Activated T-cell treated with anti-CD3 and anti-CD28 coated beads, Interleukin-2, amount 50 U/mL, for 4 hours (primary cell): ENCODE measurements around the gene ST6GALNAC3. TPM values are rescaled to one million over a fixed set of nuclear protein-coding genes. Genes with fewer than 3 reads are reported as not detected.

Experiments
- ATAC-seq, 2 donors: fragments of 200-7000 bp; cut with Tn5 transposase; one replicate each; pipeline ENCODE4 v1.10.0; 2021
- DNase-seq: peaks from one replicate; pipeline ENCODE4 v3.0.0-alpha.2; 2020
- H3K27me3 Mint-ChIP-seq: one replicate; pipeline ENCODE4 v1.8.0; 2021; ENCODE audit warnings: low read depth, mixed read lengths
- H3K36me3 Mint-ChIP-seq: one replicate; pipeline ENCODE4 v1.8.0; 2022; ENCODE audit warnings: mixed read lengths; ENCODE audit not compliant: insufficient read depth
- H3K4me1 Mint-ChIP-seq: one replicate; pipeline ENCODE4 v1.8.0; 2021; ENCODE audit warnings: low read depth, mixed read lengths
- H3K4me3 Mint-ChIP-seq: one replicate; pipeline ENCODE4 v1.8.0; 2021; ENCODE audit warnings: mild to moderate bottlenecking, moderate library complexity, mixed read lengths
- H3K9me3 Mint-ChIP-seq: one replicate; pipeline ENCODE4 v1.8.0; 2021; ENCODE audit warnings: mixed read lengths
- total RNA-seq, 3 donors: library from RNA; stranded (reverse); gene quantifications; one replicate each; pipeline ENCODE4 v1.2.1, GENCODE V29; 2021

The ST6GALNAC3 gene
- total RNA-seq, 3 donors from 2014 or later, result 0.24 to 0.73 (median 0.53) TPM

DNA sequence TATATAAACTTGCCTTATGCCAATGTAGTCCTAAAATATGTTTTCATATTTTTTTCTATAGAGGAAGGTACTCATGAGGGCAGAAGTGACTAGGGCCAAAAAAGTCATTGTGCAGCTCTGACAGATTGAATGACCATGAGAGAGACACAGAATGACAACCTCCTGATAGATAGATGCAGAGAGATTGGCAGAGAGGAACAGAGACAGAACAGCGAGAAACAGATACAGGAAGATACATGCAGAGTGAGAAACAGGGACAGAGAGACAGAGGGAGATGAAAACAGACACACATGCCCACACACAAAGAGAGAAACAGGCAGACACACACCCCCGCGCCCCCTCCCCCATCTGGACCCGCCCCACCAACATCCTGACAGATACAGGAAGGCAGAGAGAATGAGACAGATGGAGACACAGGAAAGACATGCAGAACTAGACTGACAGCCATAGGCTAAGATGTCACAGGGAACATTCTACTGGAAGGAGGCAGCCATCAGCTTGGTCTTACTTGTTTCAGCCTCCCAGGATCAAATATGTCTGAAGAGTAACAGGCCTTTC lies 211.1 kb downstream of the ST6GALNAC3 start:
- DNase-seq (peak; percentile 23), ATAC-seq (peak in 1 of 2 donors; percentile 29)
- no peaks in the 10 kb centered on the region for H3K27me3 Mint-ChIP-seq
- H3K4me1 Mint-ChIP-seq, result peaks cover 44% of the 10 kb centered on the region
- no peak overlapping the region for H3K4me3 Mint-ChIP-seq
- no peaks in the 10 kb centered on the region for H3K36me3 Mint-ChIP-seq
- H3K9me3 Mint-ChIP-seq, result no peaks in the 10 kb centered on the region

- no peaks in the 10 kb centered on the region for H3K36me3 Mint-ChIP-seq
- H3K4me1 Mint-ChIP-seq, result peaks cover 58% of the 10 kb centered on the region
- H3K27me3 Mint-ChIP-seq, result no peaks in the 10 kb centered on the region
- H3K4me3 Mint-ChIP-seq, result no peak overlapping the region
- H3K9me3 Mint-ChIP-seq, result no peaks in the 10 kb centered on the region
- no peak for ATAC-seq
- no peak for DNase-seq
Observed at GRCh38 chr1:76287917-76288316, 213.4 kb downstream of the ST6GALNAC3 start.

DNA sequence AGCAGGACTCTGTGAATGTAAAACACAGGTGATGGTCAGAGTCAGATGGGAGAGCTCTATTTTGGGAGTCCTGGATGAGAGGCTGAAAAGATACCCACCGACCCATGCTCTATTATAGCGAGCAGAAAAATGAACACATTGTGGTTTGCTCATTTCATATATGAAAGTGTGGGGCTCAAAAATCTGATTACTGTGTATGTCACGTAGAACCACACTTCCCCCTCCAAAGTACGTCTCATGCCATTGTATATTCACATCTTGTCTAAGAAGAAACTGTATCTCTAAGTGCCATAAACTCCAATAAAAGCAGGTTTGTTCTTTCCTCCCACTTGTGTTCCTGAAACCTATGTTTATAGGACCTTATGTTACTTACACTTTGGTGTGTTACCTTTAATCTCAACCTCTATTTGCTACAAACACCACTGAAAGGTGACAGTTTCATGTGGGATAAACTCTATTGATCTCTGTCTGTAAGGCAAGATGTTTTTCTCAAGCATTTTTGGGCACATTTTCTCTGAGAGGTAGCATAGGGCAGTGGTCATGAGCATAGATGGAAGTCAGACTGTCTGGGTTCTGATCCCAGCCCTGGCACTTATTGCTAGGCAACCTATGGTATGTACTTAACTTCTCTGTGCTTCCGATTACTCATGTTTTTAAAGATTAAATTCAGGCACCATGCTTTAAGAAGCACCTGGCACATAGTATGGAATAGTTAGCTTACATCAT lies 214.4 kb downstream of the ST6GALNAC3 start:
- peaks cover 68% of the 10 kb centered on the region for H3K4me1 Mint-ChIP-seq
- H3K27me3 Mint-ChIP-seq, result no peaks in the 10 kb centered on the region
- H3K36me3 Mint-ChIP-seq, result no peaks in the 10 kb centered on the region
- ATAC-seq, result peak; percentile 42 to 52
- H3K9me3 Mint-ChIP-seq, result no peaks in the 10 kb centered on the region
- no peak for DNase-seq
- no peak overlapping the region for H3K4me3 Mint-ChIP-seq

GRCh38 chr1:76289692-76290091 lies 215.1 kb downstream of the ST6GALNAC3 start:
- Mint-ChIP-seq H3K9me3 (no peaks in the 10 kb centered on the region), H3K36me3 (no peaks in the 10 kb centered on the region), H3K27me3 (no peaks in the 10 kb centered on the region), H3K4me3 (no peak overlapping the region), H3K4me1 (peaks cover 73% of the 10 kb centered on the region)
- peak; percentile 25 to 35 for ATAC-seq
- no peak for DNase-seq

- Mint-ChIP-seq H3K9me3 (no peaks in the 10 kb centered on the region), H3K4me3 (no peak overlapping the region), H3K4me1 (peaks cover 73% of the 10 kb centered on the region), H3K36me3 (no peaks in the 10 kb centered on the region), H3K27me3 (no peaks in the 10 kb centered on the region)
- DNase-seq (no peak), ATAC-seq (no peak)
Observed at GRCh38 chr1:76290271-76290670, 215.7 kb downstream of the ST6GALNAC3 start.

GRCh38 chr1:76291191-76291590 lies 216.6 kb downstream of the ST6GALNAC3 start:
- H3K27me3 Mint-ChIP-seq, result no peaks in the 10 kb centered on the region
- no peaks in the 10 kb centered on the region for H3K9me3 Mint-ChIP-seq
- no peaks in the 10 kb centered on the region for H3K36me3 Mint-ChIP-seq
- no peak overlapping the region for H3K4me3 Mint-ChIP-seq
- ATAC-seq (no peak), DNase-seq (no peak)
- H3K4me1 Mint-ChIP-seq, result peaks cover 72% of the 10 kb centered on the region

- no peaks in the 10 kb centered on the region for H3K27me3 Mint-ChIP-seq
- peaks cover 72% of the 10 kb centered on the region for H3K4me1 Mint-ChIP-seq
- H3K9me3 Mint-ChIP-seq, result no peaks in the 10 kb centered on the region
- ATAC-seq (no peak), DNase-seq (no peak)
- H3K4me3 Mint-ChIP-seq, result no peak overlapping the region
- no peaks in the 10 kb centered on the region for H3K36me3 Mint-ChIP-seq
Observed at GRCh38 chr1:76291737-76292136, 217.2 kb downstream of the ST6GALNAC3 start.

DNA sequence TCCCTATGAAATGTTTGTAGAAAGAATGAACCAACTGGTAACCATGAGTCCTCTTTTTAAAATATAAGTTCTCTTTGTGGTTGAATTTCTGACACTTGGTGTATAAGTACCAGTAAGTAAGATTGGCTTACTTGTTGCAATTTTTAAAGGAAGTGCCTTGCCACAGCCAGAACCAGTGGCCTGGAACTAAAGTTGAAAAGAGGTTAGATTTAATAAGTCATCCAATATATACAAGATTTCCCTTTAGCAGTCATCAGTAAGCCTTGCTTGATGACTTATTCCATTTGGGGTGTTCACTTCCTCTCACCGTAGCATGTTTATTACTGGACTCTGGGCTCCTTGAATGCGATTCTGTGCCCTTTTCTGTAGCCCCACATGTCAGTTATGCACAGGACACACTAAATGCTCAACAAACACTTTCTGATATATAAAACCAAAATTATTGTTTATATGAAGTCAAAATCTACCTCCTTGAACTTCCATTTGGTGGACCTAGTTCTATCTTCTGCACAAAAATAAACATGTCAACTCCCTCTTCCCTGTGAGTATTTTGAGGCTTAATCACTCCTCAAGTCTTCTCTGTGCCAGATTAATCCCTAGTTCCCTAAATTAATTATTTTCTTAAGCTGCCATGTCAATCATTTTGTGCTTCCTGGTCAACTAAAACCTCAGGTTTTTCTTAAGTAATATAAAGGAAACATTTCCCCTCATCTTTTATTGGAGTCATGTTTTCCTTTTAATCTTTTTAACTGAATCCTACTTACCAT lies 218.1 kb downstream of the ST6GALNAC3 start:
- Mint-ChIP-seq H3K36me3 (no peaks in the 10 kb centered on the region), H3K4me3 (no peak overlapping the region), H3K4me1 (peaks cover 65% of the 10 kb centered on the region), H3K27me3 (no peaks in the 10 kb centered on the region), H3K9me3 (no peaks in the 10 kb centered on the region)
- no peak for DNase-seq
- ATAC-seq, result peak in 1 of 2 donors; percentile 17

- Mint-ChIP-seq H3K27me3 (no peaks in the 10 kb centered on the region), H3K4me1 (peaks cover 62% of the 10 kb centered on the region), H3K9me3 (no peaks in the 10 kb centered on the region), H3K36me3 (no peaks in the 10 kb centered on the region), H3K4me3 (no peak overlapping the region)
- no peak for ATAC-seq
- no peak for DNase-seq
Observed at GRCh38 chr1:76293831-76294230, 219.3 kb downstream of the ST6GALNAC3 start.

DNA sequence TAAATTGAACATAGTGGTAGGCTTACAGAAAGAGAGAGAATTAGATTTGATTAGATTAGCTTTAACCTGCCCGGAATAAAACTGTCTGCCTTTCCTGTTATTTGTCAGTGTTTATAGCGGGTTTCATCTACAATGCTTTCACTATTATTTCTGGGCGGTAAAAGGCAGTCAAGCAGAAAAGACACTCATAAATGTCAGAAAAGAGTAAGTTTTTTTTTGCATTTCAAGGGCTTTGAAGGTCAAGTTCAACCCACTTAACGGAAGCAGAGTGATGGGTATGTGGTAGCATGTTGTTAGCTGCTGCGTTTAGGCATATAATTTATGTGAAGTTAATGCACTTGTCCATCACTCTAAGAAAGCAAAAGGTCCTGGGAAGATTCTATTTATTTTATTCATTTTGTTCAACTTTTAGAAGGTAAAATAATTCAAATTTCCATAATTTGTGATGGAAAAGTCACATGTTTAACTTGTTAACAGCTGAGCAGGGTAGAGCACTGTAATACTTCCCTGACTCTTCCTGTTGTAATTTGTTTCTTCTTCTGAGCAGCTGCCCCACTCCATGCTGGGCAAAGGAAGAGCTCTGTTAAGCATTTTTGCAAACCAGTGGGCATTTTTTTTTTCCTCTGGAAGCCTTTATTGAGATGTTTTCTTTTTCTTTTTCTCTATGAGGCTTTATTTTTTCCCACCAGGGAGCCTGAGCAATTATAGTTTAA lies 220.1 kb downstream of the ST6GALNAC3 start:
- no peak for DNase-seq
- H3K27me3 Mint-ChIP-seq, result no peaks in the 10 kb centered on the region
- peak overlapping the region; percentile 51 for H3K4me3 Mint-ChIP-seq
- H3K36me3 Mint-ChIP-seq, result no peaks in the 10 kb centered on the region
- H3K9me3 Mint-ChIP-seq, result no peaks in the 10 kb centered on the region
- ATAC-seq, result peak; percentile 52 to 75
- peaks cover 57% of the 10 kb centered on the region for H3K4me1 Mint-ChIP-seq

GRCh38 chr1:76298399-76298798 lies 223.9 kb downstream of the ST6GALNAC3 start:
- DNase-seq (no peak), ATAC-seq (no peak)
- no peaks in the 10 kb centered on the region for H3K9me3 Mint-ChIP-seq
- no peak overlapping the region for H3K4me3 Mint-ChIP-seq
- no peaks in the 10 kb centered on the region for H3K27me3 Mint-ChIP-seq
- peaks cover 44% of the 10 kb centered on the region for H3K4me1 Mint-ChIP-seq
- no peaks in the 10 kb centered on the region for H3K36me3 Mint-ChIP-seq

- Mint-ChIP-seq H3K4me3 (no peak overlapping the region), H3K36me3 (no peaks in the 10 kb centered on the region), H3K27me3 (no peaks in the 10 kb centered on the region), H3K4me1 (peaks cover 38% of the 10 kb centered on the region), H3K9me3 (no peaks in the 10 kb centered on the region)
- DNase-seq (no peak), ATAC-seq (no peak)
Observed at GRCh38 chr1:76299036-76299435, 224.5 kb downstream of the ST6GALNAC3 start.

DNA sequence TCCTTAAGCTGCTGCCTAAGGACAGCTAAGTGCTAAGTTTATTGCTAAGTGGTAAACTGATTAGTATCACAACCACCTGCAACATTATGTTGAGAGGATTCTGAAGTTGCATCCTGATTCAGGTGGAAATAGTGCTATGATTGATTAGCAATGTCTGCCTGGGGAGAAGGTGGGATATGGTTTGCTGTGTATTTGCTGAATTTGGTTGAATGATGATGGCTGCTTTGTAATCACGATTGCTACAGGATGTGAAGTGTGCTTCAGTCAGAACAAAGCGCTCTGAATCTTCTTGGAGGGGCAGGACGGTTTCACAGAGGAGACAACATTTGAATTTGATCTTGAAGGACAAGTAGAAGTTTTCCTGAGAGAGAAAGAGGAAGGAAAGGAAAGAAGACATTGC lies 226.0 kb downstream of the ST6GALNAC3 start:
- no peaks in the 10 kb centered on the region for H3K36me3 Mint-ChIP-seq
- no peak overlapping the region for H3K4me3 Mint-ChIP-seq
- H3K9me3 Mint-ChIP-seq, result no peaks in the 10 kb centered on the region
- DNase-seq (no peak), ATAC-seq (peak in 1 of 2 donors; percentile 35)
- peaks cover 26% of the 10 kb centered on the region for H3K4me1 Mint-ChIP-seq
- H3K27me3 Mint-ChIP-seq, result no peaks in the 10 kb centered on the region

DNA sequence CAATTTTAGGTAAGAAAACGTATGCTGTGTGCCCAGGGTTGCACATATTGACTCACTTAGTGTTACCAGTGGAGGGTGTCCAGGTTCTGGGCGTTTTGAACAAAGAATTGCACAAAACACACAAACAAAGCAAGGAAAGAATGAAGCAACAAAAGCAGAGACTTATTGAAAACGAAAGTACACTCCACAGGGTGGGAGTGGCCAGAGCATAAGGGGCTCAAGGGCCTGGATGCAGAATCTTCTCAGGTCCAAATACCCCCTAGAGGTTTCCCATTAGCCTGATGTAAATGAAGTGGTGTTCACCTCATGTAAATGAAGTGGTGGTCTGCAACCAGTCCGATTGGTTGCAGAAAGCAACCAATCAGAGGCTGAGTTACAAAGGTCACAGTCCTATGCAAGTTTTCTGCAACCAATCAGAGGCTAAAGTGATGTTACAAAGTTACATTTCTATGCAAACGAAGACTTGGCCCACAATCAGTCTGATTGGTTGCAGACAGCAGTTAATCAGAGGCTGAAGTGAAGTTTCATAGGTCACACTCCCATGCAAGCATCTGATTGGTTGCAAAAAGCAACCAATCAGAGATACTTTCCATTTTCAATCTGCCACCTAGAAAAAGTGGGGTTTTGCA lies 228.3 kb downstream of the ST6GALNAC3 start:
- no peak overlapping the region for H3K4me3 Mint-ChIP-seq
- H3K9me3 Mint-ChIP-seq, result no peaks in the 10 kb centered on the region
- ATAC-seq (no peak), DNase-seq (no peak)
- peaks cover 21% of the 10 kb centered on the region for H3K4me1 Mint-ChIP-seq
- H3K27me3 Mint-ChIP-seq, result no peaks in the 10 kb centered on the region
- no peaks in the 10 kb centered on the region for H3K36me3 Mint-ChIP-seq
